Limb (tissue), 2 donors: Measurements from ENCODE around the gene FATE1.
"Not testable (repeated sequence)": the region's sequence is repeated elsewhere in the genome, so short reads cannot be mapped to it uniquely, and the experiment has no call there.

Source experiments
- DNase-seq, 2 donors: peaks; one replicate each; pipeline ENCODE4 v3.0.0-alpha.2; 2016; ENCODE audit errors: extremely low spot score in 2 of 2

Gene FATE1, protein sequence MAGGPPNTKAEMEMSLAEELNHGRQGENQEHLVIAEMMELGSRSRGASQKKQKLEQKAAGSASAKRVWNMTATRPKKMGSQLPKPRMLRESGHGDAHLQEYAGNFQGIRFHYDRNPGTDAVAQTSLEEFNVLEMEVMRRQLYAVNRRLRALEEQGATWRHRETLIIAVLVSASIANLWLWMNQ

DNA sequence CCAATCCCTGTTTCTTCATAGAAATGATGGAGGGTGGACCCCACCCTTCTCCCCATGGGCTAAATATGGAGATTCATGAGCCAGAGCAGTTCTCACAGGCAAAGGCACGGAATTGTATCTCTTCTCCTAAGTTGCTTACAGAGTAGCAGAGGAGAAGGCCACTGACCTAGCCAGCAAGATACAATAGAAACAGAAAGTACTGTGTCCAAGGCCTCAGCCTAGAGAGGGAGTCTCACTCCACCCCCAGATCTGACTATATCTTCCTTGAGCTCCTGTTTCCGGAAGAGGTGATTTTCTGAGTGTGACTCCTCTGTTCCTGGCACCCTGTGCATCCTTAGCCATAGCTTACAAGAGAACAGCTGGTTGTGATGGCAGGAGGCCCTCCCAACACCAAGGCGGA lies at the start of gene FATE1:
Gene FATE1, plus strand, starts transcription at position 284 of the 400 bp plus-strand sequence. Its CDS starts 85 bp downstream, at position 369.
- no peak for DNase-seq

DNA sequence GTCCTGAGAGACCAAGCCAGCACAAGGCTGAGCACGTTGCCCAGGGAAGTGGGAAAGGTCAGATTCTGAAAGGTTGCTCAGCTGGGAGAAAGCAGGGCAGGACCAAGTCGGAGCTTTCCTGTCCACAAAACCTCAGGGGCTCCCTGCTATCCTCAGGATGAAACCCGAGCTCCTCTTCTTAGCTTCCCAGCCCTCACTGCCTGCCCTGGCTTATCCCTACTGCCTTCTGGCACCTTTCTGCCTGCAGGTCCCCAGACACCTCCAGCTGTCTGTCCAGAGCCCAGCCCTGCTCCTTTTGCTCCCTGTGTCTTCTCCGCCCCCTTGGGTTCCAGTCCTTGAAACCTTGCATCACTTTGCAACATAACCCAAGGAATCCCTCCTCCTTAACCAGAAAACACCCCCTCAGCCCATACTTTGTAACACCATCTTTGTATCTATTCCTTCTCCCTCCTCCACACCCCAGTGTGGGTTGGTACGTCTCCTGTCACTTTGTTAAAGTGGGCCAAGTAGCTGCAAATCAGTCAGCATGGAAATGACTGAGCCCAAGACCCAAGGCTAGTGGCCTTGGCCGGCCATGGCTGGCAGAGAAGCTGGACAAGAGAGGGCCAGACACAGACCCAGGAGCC lies 40.6 kb upstream of the FATE1 start:
- DNase-seq: no peak

DNA sequence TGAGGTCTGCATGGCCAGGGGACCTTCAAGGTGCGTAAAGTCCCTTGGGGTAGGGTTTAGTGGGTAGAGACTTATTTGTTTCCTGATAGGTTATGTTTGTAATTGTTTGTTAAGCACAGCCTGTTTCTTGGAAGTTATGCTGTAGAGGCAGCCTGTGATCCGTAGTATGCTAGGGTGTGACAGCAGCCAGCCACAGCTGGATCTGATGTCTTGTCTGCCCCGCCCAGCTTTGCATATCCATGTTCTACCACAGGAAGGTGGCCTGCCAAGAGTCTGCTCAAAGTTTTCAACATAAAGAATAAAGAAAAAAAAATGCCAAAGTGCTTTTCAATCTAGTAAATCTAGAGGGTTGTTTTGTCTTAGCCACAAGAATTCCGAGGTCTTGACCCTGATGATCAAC lies 39.6 kb upstream of the FATE1 start:
- DNase-seq: no peak

DNA sequence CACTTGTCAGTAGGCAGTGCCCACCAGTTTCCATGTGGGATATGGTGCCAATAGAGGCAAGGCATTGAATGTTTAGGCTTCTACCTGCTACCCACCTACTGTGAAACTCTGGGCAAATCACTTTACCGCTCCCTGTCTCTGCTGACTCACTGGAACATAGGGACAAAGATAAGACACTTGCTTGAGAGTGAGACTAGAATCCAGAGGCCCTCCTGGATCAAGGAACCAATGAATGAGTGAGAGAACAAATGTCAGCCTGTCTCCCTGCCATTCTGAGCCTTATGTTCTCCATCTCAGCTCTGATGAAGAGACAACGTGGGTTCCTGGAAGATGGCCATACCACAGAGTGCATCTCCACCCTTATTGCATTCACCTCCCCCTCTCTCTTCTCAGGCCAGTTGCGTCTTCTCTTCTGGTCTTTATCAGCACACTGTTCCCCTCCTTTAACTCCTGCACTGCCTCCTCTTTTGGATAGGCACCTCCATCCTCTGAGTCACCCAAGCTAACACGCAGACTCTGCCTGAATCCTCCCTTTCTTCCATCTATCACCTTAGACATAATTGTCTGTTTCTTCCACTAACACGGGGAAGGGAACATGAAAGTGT lies 35.9 kb upstream of the FATE1 start:
- no peak for DNase-seq

DNA sequence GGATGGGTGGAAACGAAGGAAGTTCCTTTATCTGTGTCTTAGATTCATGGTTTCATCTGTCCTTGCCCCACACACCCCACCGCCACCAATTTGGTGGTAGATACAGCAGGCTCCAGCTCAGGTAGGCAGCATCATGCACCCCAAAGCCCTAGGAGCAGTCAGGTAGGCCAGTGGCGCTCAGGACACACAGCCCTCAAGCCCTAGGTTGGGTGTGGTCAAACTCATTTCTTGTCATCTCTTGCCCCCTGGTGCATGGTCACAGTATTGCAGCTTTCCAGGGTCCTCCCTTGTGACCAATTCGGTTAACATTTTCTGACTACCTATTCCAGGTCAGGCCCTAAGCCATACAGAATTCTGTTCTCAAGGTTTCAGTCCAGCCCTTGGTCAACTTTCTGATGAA lies 35.0 kb upstream of the FATE1 start:
- DNase-seq: peak in 1 of 2 donors; percentile 57

DNA sequence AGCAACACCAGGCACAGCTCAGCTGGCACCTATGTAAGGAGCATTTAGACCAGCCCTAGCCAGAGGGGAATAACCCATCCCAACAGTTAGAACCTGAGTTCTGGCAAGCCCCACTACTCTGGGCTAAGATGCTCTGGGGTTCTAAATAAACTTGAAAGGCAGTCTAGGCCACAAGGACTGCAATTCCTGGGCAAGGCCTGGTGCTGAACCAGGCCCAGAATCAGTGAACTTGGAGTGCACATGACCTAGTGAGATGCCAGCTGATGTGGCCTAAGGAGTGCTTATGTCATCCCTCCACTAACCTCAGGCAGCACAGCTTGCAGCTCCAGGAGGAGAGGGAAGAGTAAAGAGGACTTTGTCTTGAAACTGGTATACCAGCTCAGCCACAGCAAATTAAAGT lies 28.2 kb upstream of the FATE1 start:
- DNase-seq: no peak

DNA sequence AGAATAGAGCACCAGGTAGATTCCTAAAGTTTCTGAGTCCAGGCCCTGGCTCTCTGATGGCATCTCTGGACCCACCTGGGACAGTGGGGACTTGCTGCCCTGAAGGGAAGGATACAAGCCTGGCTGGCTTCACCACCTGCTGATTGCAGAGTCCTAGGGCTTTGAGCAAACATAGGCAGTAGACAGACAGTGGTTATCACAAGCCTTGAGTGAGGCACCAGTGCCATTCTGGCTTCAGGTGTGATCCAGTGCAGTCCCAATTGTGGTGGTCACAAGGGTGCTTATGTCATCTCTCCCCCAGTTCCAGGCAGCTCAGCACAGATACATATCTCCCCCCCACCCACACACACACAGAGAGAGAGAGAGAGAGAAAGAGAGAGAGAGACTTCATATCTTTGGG lies 27.1 kb upstream of the FATE1 start:
- no peak for DNase-seq

DNA sequence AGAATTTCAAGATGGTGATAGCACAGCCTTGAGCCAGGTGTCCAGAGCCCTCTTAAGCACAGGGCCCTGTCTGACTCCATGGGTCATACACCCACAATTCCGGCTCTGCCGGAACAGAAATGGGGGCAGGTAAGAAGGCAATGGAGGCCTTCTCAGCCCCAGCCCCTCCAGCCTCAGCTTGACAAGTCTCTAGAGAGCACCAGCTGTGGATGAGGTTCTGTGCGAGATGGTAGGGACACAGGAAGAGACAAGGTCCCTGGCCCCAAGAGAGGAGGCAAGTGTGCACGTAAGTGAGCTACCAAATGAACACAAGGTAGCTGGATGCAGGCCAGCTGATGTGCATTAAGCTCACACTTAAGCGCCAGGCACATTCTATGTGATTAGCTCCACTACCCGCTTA lies 23.0 kb upstream of the FATE1 start:
- no peak for DNase-seq

DNA sequence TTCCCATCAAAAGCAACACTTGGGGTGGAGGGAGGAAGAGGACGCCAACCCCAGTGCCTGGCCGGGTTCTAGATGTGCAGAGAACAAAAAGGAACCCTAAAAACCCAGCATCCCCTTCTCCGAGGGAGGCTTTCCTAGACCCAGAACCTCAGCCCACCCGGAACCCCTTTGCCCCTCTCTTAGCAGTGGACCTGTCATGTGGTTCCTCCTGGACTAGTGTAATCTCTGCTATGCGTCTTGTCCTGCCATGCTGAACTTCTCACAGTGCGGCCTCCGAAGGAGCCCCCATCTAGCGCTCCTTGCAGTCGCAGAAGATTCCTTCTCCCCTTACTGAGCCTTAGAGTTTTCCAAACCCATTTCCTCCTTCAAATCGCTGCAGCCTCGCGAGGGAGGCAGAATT lies 21.7 kb upstream of the FATE1 start:
- no peak for DNase-seq

DNA sequence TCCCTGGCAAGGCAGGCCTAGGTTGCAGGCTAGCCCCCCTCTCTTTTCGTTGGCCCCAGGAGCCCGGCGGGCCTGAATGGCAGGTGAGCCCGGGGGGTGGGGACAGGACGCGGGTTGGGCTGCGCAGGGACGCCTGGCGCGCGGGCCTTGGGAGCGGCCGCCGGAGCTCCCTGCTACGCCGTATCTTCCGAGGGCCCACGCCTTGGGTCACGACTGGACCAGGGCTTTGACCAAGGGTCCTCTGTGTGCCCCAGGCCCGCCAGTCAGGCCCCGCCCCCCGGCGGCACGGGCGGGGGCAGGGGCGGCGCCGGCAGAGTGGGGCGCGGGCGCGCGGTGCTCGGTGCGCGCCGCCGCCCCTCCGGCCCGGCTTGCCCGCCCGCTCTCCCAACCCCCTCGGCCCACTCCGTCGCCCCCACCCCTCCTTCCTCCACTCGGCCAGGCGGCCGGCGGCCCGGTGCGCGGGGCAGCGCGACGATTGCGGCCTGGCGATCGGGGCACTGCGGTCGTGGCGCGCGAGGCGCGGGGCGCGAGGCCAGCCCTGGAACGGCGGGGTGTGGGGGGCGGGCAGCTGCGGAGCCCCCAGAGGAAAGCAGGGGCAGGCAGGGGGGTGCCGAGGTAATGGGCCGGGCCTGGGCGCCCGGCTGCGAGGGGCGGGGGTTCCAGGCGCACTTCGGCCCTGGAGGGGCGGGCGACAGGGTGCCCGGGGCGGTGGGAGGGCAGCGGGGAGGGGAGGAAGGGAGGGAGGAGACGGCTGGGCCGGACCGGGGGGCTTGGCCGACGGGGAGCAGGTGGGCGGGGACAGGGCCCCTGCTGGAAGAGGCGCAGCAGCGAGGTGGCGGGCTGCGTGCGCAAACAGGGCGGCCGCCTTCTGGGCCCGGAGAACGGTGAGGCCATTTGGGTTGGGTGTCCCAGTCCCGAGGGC lies 20.9 kb upstream of the FATE1 start, which contains the start of gene PRRG3:
Gene PRRG3, plus strand, starts transcription at position 798 of the 922 bp plus-strand sequence. CDS start 3,357 bp downstream, outside the sequence.
- DNase-seq: peak in 1 of 2 donors; percentile 71

DNA sequence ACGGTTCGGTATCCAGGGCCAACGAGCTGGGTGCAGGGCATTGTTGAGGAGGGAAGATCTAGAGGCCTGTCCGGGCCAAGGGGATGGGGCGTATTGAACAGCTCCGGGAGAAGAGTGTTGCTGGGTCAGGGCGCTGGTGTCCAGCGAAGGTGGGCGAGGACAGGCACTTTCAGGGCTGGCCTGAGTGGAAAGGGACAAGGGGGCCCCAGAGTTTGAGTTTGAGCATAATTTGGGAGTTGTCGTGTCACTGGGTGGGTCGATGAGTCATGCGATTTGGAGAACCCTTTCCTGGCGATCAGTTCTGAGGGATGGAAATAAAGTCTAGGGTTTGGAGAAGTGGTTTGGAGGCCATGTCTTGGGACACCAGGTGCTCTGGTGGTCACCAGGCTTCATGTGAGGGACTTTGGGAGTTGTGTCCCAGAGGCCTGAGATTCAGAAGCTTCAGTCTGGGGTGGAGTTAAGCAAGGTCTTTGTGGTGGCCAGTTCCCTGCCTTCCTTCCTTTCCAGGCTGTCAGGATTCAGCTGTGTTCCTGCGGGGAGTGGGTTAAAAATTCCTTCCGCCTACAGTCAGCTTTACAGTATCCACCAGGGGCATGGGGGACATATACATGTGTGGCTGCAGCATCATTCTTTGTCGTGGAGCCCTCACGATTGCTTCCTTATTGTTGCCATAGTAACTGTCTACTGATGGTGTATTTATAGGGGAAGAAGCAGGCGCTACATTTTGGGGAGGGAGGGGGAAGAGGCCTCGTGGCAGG lies 20.1 kb upstream of the FATE1 start:
- peak in 1 of 2 donors; percentile 36 for DNase-seq

DNA sequence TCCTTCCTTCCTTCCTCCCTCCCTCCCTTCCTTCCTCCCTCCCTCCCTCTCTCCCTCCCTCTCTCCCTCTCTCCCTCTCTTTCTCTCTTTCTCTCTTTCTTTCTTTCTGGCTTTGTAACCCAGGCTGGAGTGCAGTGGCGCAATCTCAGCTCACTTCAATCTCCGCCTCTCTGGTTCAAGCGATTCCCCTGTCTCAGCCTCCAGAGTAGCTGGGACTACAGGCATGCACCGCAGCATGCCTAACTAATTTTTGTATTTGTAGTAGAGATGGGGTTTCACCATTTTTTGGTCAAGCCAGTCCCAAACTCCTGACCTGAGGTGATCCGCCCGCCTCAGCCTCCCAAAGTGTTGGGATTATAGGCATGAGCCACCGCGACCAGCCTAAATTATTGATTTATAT lies 18.8 kb upstream of the FATE1 start:
- DNase-seq: not testable (repeated sequence)

DNA sequence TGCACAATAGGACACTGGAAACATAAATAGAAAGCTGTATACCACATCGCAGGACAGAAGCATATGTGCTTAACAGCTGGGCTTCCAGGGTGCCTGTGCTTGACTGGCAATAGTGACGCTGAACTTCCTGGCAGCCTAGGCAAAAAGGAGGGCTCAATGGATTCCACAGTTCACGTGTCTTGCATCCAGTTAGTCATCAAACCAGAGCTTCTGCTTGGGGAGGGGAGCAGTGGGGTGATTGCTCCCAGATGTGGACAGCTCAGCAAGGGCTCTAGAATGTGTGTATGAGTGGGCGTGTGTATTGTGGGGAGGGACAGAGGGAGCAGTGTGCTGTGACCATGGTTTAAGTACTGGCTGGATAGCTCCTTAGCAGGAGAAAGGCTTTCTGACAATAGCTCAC lies 18.3 kb upstream of the FATE1 start:
- peak; percentile 48 to 71 for DNase-seq

DNA sequence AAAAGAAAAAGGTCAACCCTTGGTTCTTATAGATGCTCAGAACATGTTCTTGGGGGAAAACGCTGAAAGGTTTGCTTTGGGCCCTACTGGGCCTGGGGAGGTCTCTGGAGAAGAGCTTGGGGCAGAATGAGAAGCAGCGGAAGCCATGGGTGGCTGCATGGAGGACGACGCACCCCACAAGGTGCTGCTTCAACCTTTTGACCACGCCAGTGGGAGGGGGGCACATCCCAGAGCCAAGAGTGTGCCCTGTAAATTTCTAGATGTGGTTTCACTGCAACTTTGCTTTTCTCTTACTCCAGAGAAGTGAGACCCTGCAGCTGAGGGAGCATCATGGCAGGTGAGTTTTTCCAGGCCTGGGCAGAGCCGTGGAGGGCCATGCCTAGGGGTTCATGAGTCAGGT lies 17.4 kb upstream of the FATE1 start:
- no peak for DNase-seq

DNA sequence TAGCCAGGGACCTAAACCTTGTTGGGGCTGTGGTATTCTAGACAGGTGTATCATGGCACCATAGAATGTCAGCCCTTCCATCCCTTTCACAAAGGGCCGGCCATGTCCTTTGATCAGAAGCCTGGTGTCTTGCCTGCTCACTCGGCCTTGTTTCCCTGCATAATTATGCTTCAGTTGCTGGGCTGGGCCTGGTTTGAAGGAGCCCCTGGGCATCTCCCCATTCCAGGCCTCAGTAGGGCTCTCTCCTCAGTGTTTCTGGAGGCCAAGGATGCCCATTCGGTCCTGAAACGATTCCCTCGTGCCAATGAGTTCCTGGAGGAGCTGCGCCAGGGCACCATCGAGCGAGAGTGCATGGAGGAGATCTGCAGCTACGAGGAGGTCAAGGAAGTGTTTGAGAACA lies 16.1 kb upstream of the FATE1 start:
- no peak for DNase-seq

DNA sequence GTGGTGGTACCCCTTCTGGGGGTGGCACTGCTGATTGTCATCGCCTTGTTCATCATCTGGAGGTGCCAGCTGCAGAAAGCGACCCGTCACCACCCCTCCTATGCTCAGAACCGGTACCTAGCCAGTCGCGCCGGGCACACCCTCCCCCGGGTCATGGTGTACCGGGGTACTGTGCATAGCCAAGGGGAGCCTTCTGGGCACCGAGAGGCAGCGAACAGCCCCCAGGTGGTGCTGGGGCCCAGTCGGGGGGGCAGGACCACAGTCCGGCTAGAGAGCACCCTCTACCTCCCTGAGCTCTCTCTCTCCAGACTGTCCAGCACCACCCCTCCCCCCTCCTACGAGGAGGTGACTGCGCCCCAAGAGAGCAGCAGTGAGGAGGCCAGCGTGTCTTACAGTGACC lies 15.3 kb upstream of the FATE1 start:
- no peak for DNase-seq

DNA sequence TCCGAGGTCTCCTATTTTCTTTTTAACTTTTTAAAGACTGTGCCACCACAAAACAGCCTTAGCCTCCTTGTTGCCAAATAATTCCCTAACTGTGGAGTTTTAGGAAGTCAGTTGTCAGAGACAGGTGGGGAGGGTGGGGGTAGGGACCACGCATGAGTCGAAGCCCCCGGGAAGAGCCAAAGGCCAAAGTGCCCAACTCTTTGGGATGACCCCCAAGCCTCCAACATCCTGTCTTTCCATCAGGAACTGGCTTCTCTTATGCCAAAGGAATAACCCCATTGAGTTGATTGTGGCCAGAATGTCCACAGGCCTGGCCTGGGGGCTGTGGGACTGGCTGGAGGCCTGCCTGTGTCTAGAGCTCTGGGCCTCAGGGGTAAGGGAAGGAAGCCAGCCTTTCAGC lies 14.8 kb upstream of the FATE1 start:
- DNase-seq: no peak

DNA sequence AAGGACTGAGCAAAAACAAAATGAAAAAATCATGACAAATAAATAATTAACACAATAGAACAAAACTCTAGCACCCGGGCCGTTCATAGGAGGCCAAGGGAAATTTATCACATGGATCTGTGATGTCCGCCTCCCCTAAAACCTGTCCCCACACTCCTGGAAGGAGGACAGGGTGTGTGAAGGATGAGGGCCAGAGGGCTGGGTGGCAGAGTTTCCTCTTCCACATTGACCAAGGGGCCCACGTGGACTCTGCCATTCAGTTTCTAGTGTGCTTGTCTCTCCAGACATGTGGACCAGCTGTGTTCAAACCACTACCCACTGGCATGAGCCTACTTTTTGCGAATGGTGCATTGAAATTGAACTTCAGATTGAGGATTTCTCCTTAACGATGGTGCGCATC lies 14.3 kb upstream of the FATE1 start:
- DNase-seq: no peak

DNA sequence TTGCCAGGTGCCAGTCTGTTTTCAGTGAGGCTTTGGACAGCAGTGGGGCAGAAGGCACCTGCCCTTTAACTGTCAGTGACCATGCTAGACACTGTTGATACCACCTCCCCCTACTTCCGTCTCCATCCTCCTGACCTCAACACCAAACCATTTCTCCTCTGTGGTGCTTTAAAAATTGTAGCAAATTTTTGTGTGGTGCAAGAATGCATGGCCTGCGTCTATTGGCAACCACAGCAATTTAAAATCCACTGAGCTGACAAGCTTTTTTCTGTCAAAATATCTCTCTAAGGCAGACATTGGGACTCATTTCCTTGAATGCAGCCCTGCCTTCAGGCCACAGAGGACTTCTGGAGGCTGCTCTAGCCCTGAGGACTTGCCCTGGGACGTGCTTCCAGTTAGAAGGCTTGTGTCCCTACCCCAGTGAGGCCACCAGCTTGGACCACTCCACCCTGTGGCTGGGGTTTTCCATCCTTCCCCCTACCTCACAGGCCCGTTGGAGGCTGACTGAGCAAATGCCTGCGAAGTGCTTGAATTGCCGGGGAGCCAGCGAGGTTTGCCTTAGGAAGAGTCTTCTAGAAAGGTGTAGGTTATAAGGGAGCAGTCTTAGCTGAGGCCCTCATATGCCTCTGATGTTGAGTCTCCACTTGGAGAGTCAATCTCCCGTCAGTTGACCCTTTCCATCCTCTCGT lies 13.7 kb upstream of the FATE1 start:
- DNase-seq: no peak

DNA sequence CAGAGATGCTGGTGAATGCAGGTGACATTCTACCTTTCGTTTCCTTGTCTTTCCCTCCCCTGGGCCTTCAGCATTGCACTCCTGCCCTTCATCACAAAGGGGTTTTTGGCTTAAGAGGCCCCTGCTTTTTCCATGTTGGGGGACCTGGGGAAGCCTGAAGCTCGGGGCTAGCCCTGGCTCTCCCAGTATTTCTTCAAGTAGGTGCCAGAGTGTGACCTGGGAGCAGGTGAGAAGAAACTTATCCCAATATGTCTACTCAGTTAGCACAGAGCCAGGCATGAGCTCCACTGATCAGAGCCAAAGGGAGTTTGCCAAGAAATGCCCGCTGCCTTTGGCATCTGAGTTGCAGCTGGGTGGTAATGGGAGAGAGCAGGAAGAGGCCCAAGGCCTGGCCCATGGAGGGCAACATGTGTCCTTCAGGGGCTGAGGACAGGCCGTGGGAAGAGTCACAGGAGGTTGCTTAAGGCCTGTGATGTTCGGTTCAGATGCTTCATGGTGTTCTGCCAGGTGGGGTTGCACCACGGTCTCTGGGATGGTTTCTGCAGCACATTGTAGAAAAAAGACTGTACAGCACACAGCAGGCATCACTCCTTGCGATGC lies 13.0 kb upstream of the FATE1 start:
- DNase-seq: no peak
